AG04450 (cell line): ENCODE data around the gene SYT17. TPM values are rescaled to one million over a fixed set of nuclear protein-coding genes. Genes with fewer than 3 reads are reported as not detected.

Source experiments
- CTCF ChIA-PET: fragments of 300-600, 350-600 bp; formaldehyde crosslinking; extraction: SDS; loops from one replicate; lab custom pipeline; 2022; ENCODE audit warnings: antibody characterized with exemption, inconsistent platforms; lab: Charles Lee
- POLR2A ChIA-PET: fragments of 350-600 bp; formaldehyde crosslinking; extraction: SDS; loops from one replicate; lab custom pipeline; 2021; ENCODE audit warnings: antibody characterized with exemption, inconsistent platforms; lab: Yijun Ruan, JAX
- DNase-seq: peaks from one replicate; pipeline ENCODE4 v3.0.0-alpha.2; 2011; ENCODE audit warnings: low read depth, low spot score
- H3K27ac ChIP-seq: one replicate; pipeline ENCODE4 v1.5.1; 2012; ENCODE audit warnings: low read depth, low read length, control low read depth
- H3K27me3 ChIP-seq: one replicate; pipeline ENCODE4 v1.6.0; 2012; ENCODE audit warnings: low read length; ENCODE audit not compliant: control insufficient read depth, insufficient read depth
- H3K4me3 ChIP-seq: 2 replicates; pipeline ENCODE4 v1.5.1; 2011; ENCODE audit warnings: mild to moderate bottlenecking, low read depth, low read length, control low read depth
- H3K9me3 ChIP-seq: 2 replicates; pipeline ENCODE4 v1.5.1; 2012; ENCODE audit warnings: low read length; ENCODE audit not compliant: control insufficient read depth, insufficient read depth
- polyA plus RNA-seq: library from polyadenylated mRNA; depleted of rRNA; stranded (reverse); fragments of >200 nt; gene quantifications from 2 replicates; pipeline ENCODE4 v1.2.3, GENCODE V29; 2011
- TF ChIP-seq, protein P1 (sequence below): IDR thresholded peaks from 2 replicates; pipeline ENCODE4 v1.5.1; 2011; ENCODE audit warnings: low read depth, low read length, control low read depth, inconsistent platforms

The SYT17 gene
- polyA plus RNA-seq, 1 experiment: 0.27 TPM

DNA sequence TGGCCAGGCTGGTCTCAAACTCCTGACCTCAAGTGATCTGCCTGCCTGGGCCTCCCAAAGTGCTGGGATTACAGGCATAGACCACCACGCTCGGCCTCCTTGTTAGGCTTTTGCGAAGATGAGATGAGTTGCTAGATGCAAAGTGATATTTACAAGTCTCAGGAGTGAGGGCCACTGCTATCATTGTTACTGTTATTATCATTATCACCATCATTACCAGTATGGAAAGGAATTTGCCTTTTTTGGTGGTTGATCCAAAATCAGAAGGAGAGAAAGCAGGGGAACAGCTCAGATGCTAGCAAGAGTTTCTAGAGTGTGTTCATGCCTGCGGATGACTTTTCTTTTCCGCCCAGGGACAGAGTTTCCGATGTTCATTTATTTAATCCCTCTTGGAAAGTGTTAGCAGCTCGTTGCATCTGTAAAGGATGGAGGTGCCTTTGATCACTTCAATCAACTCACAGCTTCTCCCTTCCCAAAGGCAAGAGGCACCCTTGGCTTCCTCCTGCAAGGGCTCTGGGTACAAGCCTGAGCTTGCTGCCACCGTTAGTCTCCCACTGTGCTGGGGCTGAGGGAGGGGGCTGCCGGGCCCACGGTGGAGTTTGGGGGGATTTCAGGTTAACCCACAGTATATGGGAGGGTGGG lies 32.7 kb upstream of the SYT17 start:
- TF ChIP-seq, protein P1, sequence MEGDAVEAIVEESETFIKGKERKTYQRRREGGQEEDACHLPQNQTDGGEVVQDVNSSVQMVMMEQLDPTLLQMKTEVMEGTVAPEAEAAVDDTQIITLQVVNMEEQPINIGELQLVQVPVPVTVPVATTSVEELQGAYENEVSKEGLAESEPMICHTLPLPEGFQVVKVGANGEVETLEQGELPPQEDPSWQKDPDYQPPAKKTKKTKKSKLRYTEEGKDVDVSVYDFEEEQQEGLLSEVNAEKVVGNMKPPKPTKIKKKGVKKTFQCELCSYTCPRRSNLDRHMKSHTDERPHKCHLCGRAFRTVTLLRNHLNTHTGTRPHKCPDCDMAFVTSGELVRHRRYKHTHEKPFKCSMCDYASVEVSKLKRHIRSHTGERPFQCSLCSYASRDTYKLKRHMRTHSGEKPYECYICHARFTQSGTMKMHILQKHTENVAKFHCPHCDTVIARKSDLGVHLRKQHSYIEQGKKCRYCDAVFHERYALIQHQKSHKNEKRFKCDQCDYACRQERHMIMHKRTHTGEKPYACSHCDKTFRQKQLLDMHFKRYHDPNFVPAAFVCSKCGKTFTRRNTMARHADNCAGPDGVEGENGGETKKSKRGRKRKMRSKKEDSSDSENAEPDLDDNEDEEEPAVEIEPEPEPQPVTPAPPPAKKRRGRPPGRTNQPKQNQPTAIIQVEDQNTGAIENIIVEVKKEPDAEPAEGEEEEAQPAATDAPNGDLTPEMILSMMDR: no peak
- no peak for DNase-seq
- Histone ChIP-seq H3K4me3 (no peak overlapping the region), H3K27ac (no peak overlapping the region), H3K27me3 (no peaks in the 10 kb centered on the region), H3K9me3 (no peaks in the 10 kb centered on the region)
- ChIA-PET POLR2A (no interaction called here), CTCF (no interaction called here)

DNA sequence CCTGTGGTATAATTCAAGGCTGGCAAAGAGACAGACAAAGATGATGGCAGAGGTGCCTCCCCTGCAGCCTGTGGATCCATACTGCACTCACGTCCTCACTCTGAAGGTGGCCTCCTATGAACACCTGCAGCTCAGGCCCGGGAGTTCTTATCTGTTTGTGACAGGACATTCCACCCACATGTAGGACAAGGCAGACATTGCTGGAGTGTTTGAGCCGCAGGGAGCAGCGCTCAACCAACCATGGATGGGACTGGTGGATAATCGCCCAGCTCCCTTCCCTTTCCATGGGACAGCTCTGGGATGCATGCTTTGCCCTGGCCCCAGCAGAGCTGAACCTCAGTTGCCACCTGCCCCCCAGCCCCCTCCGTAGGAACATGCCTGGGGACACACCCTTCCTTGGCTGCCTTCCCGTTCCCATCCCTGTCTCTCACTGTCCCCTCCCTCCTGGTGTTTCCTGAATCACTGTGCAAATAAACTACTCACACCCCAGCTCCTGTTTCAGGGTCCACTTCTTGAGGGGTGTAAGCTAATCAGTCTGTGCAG lies 32.1 kb upstream of the SYT17 start:
- H3K9me3 ChIP-seq: no peaks in the 10 kb centered on the region
- H3K27ac ChIP-seq: no peak overlapping the region
- POLR2A ChIA-PET: interaction anchor here (0.7 kb wide), 1 partner anchor 24 kb away, joined by 3 read pairs; no protein-coding TSS in a partner anchor
- TF ChIP-seq, protein P1: no peak
- H3K4me3 ChIP-seq: no peak overlapping the region
- H3K27me3 ChIP-seq: no peaks in the 10 kb centered on the region
- DNase-seq: no peak
- CTCF ChIA-PET: no interaction called here

DNA sequence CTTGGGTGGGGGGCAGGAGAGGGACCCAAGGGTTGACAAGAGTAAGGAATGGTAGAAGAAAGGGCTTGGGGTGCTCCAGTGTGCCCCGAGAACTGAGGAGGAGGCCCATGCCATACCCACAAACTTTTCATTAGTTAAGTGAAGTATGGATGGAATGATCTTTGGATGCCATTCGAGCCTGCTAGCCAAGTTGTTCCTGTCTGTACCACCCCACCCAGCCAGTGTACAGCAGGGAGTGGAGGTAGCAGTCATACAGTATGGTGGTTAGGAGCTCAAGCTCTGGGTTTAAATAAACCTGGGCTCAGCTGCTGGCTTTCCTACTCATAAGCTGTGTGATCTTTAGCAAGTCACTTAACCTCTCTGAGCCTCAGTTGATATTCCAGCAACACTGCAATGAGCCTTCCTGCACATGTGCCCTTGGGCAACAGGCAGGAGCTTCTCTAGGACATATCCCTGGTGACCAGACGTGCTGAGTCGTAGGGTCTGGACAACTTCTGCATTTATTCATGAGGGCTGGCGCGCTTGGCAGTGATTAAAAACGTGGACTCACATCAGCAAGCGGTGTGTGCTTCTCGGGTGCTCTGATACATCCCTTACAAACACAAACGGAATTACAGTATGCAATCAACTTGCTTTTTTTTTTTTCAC lies 31.4 kb upstream of the SYT17 start:
- CTCF ChIA-PET: interaction anchor here (0.8 to 2.6 kb wide), 2 partner anchors 18 to 366 kb away, joined by 3 to 10 read pairs; no protein-coding TSS in a partner anchor
- POLR2A ChIA-PET: interaction anchor here (0.7 kb wide), 2 partner anchors 17 to 24 kb away, joined by 3 to 4 read pairs; no protein-coding TSS in a partner anchor
- H3K9me3 ChIP-seq: no peaks in the 10 kb centered on the region
- no peak overlapping the region for H3K27ac ChIP-seq
- DNase-seq: no peak
- H3K27me3 ChIP-seq: no peaks in the 10 kb centered on the region
- H3K4me3 ChIP-seq: no peak overlapping the region
- TF ChIP-seq, protein P1: no peak

DNA sequence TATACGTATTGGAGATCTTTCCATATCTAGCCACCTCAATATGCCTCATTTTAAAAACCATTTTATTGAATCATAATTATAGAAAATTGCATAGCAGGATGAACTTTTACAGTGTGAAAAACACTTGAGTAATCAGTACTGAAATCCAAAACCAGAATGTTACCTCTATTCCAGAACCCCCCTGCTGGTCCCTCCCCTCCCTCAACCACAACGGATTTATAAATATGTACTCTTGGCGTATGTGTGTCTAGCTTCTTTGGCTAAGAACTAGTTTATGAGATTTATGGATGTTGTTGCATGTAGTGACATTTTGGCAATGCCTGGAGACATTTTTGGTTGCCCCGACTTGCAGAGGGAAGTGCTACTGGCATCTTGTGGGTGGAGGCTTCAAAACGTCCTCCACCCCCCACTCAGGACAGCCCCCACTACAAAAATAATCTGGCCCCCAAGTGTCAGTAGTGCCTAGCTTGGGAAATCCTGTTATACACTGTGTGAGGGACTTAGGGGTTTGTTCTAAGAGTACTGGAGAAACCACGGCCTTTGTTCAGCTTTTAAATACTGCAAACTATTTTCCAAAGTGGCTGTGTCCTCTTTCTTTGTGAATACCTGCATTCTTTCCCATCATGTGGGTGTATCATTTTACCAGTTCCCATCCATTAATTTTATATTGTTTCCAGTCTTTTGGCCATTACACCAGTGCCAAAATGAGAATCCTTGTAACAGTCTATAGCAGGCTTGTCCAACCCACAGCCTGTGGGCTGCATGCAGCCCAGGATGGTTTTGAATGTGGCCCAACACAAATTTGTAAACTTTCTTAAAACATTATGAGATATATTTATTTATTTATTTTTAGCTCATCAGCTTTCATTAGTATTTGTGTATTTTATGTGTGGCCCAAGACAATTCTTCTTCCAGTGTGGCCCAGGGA lies 30.6 kb upstream of the SYT17 start:
- POLR2A ChIA-PET: interaction anchor here (0.7 kb wide), 1 partner anchor 18 kb away, joined by 4 read pairs; no protein-coding TSS in a partner anchor
- CTCF ChIA-PET: interaction anchor here (0.6 to 2.8 kb wide), 5 partner anchors 18 to 365 kb away, joined by 3 to 10 read pairs (median 6); no protein-coding TSS in a partner anchor
- DNase-seq: no peak
- H3K27ac ChIP-seq: peak overlapping the region; percentile 48
- TF ChIP-seq, protein P1: no peak
- no peaks in the 10 kb centered on the region for H3K27me3 ChIP-seq
- H3K9me3 ChIP-seq: no peaks in the 10 kb centered on the region
- no peak overlapping the region for H3K4me3 ChIP-seq
